NCI-H2029 treated with DMSO at 0.1 percent for 48 hours (cell line): ENCODE measurements around the gene IL20RA.

Source experiments
- DNase-seq: peaks from one replicate; lab custom pipeline; 2025; lab: John Stamatoyannopoulos, UW

Gene IL20RA

GRCh38 chr6:137008204-137008603 lies 36.6 kb downstream of the IL20RA start:
- no peak for DNase-seq

- no peak for DNase-seq
Observed at GRCh38 chr6:137006056-137006455, 38.7 kb downstream of the IL20RA start.

- no peak for DNase-seq
Observed at GRCh38 chr6:137005073-137005472, 39.7 kb downstream of the IL20RA start.

- no peak for DNase-seq
Observed at GRCh38 chr6:137002505-137002904, 42.3 kb downstream of the IL20RA start.

GRCh38 chr6:137001977-137002302 lies 42.8 kb downstream of the IL20RA start:
- no peak for DNase-seq

- DNase-seq: peak; percentile 36
Observed at GRCh38 chr6:137001299-137001976, 43.3 kb downstream of the IL20RA start.

- DNase-seq: no peak
Observed at GRCh38 chr6:137000825-137001224, 43.9 kb downstream of the IL20RA start.

- no peak for DNase-seq
Observed at GRCh38 chr6:136995521-136995920, 49.2 kb downstream of the IL20RA start.

- DNase-seq: peak; percentile 23
Observed at GRCh38 chr6:136994782-136995181, 50.0 kb downstream of the IL20RA start.

GRCh38 chr6:136992113-136992512 lies 52.7 kb downstream of the IL20RA start:
- DNase-seq: no peak

- DNase-seq: no peak
Observed at GRCh38 chr6:136991646-136992045, 53.1 kb downstream of the IL20RA start.

- no peak for DNase-seq
Observed at GRCh38 chr6:136990754-136991153, 54.0 kb downstream of the IL20RA start.

GRCh38 chr6:136990242-136990578 lies 54.6 kb downstream of the IL20RA start:
- DNase-seq: no peak

- no peak for DNase-seq
Observed at GRCh38 chr6:136989571-136990241, 55.1 kb downstream of the IL20RA start.

GRCh38 chr6:136987526-136987925 lies 57.2 kb downstream of the IL20RA start:
- no peak for DNase-seq

GRCh38 chr6:136985502-136985901 lies 59.3 kb downstream of the IL20RA start:
- no peak for DNase-seq

- DNase-seq: no peak
Observed at GRCh38 chr6:136984578-136984977, 60.2 kb downstream of the IL20RA start.

GRCh38 chr6:136983687-136984086 lies 61.1 kb downstream of the IL20RA start:
- DNase-seq: no peak

- no peak for DNase-seq
Observed at GRCh38 chr6:136982928-136983327, 61.8 kb downstream of the IL20RA start.

- no peak for DNase-seq
Observed at GRCh38 chr6:136980070-136980469, 64.7 kb downstream of the IL20RA start.

- DNase-seq: no peak
Observed at GRCh38 chr6:136979206-136979605, 65.6 kb downstream of the IL20RA start.

- DNase-seq: no peak
Observed at GRCh38 chr6:136977075-136977474, 67.7 kb downstream of the IL20RA start.

GRCh38 chr6:136975089-136975715 lies 69.6 kb downstream of the IL20RA start:
- no peak for DNase-seq

- peak; percentile 18 for DNase-seq
Observed at GRCh38 chr6:136973781-136974180, 71.0 kb downstream of the IL20RA start.
